ENCODE data around the gene SHISA9.

GRCh38 chr16:13269905-13270528 lies 368.6 kb downstream of the SHISA9 start:
- TF ChIP-seq CTCF (IDR thresholded peaks at IDR 0.05; ENCODE audit: insufficient read depth, low read length) (no peak), POLR2AphosphoS5 (IDR thresholded peaks at IDR 0.05; ENCODE audit: low read depth) (no peak), REST (IDR thresholded peaks at IDR 0.05; ENCODE audit: insufficient replicate concordance, low read depth) (no peak), GABPA (IDR thresholded peaks at IDR 0.05; ENCODE audit: low read depth) (no peak)

Data from HL-60 (cell line).